CD4-positive, alpha-beta T cell treated with Interleukin-12 subunit alpha and Interleukin-12 subunit beta, for 1 hour (primary cell): ENCODE results near the gene ADRM1.

Source experiments
- DNase-seq: peaks from one replicate; pipeline ENCODE4 v3.0.0-alpha.2; 2020

ADRM1 gene

GRCh38 chr20:62299666-62300236 is 3.0 kb upstream of the ADRM1 start:
- DNase-seq: no peak

GRCh38 chr20:62300319-62300718 is 2.5 kb upstream of the ADRM1 start:
- no peak for DNase-seq

GRCh38 chr20:62301111-62301668 is 1.6 kb upstream of the ADRM1 start:
- DNase-seq: no peak

GRCh38 chr20:62301773-62302340 is 940 bp upstream of the ADRM1 start:
- peak; percentile 88 for DNase-seq

- no peak for DNase-seq
Measured at GRCh38 chr20:62303062-62303339, 204 bp downstream of the ADRM1 start.

- DNase-seq: no peak
Measured at GRCh38 chr20:62303340-62304226, 786 bp downstream of the ADRM1 start.

- DNase-seq: no peak
Measured at GRCh38 chr20:62304331-62305148, 1.7 kb downstream of the ADRM1 start.

GRCh38 chr20:62305149-62305764 is 2.5 kb downstream of the ADRM1 start:
- no peak for DNase-seq

GRCh38 chr20:62305765-62306413 is 3.1 kb downstream of the ADRM1 start:
- no peak for DNase-seq

- no peak for DNase-seq
Measured at GRCh38 chr20:62306414-62307187, 3.8 kb downstream of the ADRM1 start.

GRCh38 chr20:62307226-62308101 is 4.7 kb downstream of the ADRM1 start:
- no peak for DNase-seq

GRCh38 chr20:62308102-62308822 is 5.5 kb downstream of the ADRM1 start:
- DNase-seq: no peak

- DNase-seq: no peak
Measured at GRCh38 chr20:62309198-62309944, 6.6 kb downstream of the ADRM1 start.

GRCh38 chr20:62309947-62310756 is 7.4 kb downstream of the ADRM1 start:
- no peak for DNase-seq

GRCh38 chr20:62310757-62311121 is 7.9 kb downstream of the ADRM1 start:
- no peak for DNase-seq

GRCh38 chr20:62311150-62311549 is 8.4 kb downstream of the ADRM1 start:
- no peak for DNase-seq

- no peak for DNase-seq
Measured at GRCh38 chr20:62311832-62312661, 9.2 kb downstream of the ADRM1 start.
